Progenitor cell of endocrine pancreas (in vitro differentiated cells): ENCODE results near the gene SCD. TPM values are rescaled to one million over a fixed set of nuclear protein-coding genes. Genes with fewer than 3 reads are reported as not detected.

Experiments
- DNase-seq: peaks from one replicate; pipeline ENCODE4 v3.0.0; 2021; ENCODE audit warnings: low spot score; ENCODE audit not compliant: unreplicated experiment
- H3K27ac Mint-ChIP-seq: 2 replicates; pipeline ENCODE4 v1.8.0; 2021; ENCODE audit warnings: mild to moderate bottlenecking, moderate library complexity, mixed read lengths
- H3K27me3 Mint-ChIP-seq: 2 replicates; pipeline ENCODE4 v1.8.0; 2021; ENCODE audit warnings: mixed read lengths
- H3K36me3 Mint-ChIP-seq: 2 replicates; pipeline ENCODE4 v1.8.0; 2022; ENCODE audit warnings: mixed read lengths; ENCODE audit not compliant: insufficient read depth
- H3K4me1 Mint-ChIP-seq: 2 replicates; pipeline ENCODE4 v1.8.0; 2021; ENCODE audit warnings: low read depth, mixed read lengths
- H3K4me3 Mint-ChIP-seq: 2 replicates; pipeline ENCODE4 v1.8.0; 2021; ENCODE audit warnings: low read depth, mild to moderate bottlenecking, moderate library complexity, mixed read lengths
- H3K9me3 Mint-ChIP-seq: 2 replicates; pipeline ENCODE4 v1.8.0; 2021; ENCODE audit warnings: low read depth, mixed read lengths
- CTCF ChIP-seq: fragments of 200-600 bp; sonication (generic); IDR thresholded peaks from one replicate; pipeline ENCODE4 v1.5.0; 2021; ENCODE audit warnings: antibody characterized with exemption, mild to moderate bottlenecking; ENCODE audit not compliant: unreplicated experiment
- total RNA-seq: library from RNA; stranded (reverse); gene quantifications from 2 replicates; pipeline ENCODE4 v1.2.1, GENCODE V29; 2021

SCD gene
- total RNA-seq, 1 donor from 2014 or later = 281 TPM

DNA sequence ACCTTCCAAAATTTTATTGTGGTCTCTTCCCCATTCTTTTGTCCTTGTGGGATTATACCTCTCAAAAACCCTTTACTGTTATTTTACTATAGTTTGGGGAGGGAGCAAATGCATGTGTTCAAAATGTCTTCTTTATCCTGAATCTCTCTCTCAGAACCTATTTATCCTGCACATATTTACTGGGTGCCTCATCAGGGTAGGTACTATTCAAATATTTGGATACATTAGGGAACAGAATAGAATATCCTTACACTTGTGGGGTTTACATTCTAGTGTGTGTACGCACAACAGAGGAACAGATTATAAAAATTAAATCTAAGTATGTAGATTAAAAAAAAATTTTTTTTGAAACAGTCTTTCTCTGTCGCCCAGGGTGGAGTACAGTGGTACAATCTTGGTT, 48.6 kb downstream of the SCD start:
- H3K36me3 Mint-ChIP-seq = no peaks in the 10 kb centered on the region
- TF ChIP-seq CTCF = no peak
- H3K4me3 Mint-ChIP-seq = no peak overlapping the region

GRCh38 chr10:100396605-100397004, 49.6 kb downstream of the SCD start:
- no peak overlapping the region for H3K27ac Mint-ChIP-seq
- no peak for TF ChIP-seq CTCF
- H3K4me1 Mint-ChIP-seq = peaks cover 5% of the 10 kb centered on the region
- DNase-seq = no peak
- H3K27me3 Mint-ChIP-seq = no peaks in the 10 kb centered on the region
- H3K4me3 Mint-ChIP-seq = no peak overlapping the region
- no peaks in the 10 kb centered on the region for H3K9me3 Mint-ChIP-seq
- no peaks in the 10 kb centered on the region for H3K36me3 Mint-ChIP-seq

More for the DNA sequence above, 48.6 kb downstream of the SCD start:
- Mint-ChIP-seq H3K4me1 (peaks cover 10% of the 10 kb centered on the region), H3K27me3 (no peaks in the 10 kb centered on the region), H3K27ac (no peak overlapping the region), H3K9me3 (no peaks in the 10 kb centered on the region)
- DNase-seq = no peak

DNA sequence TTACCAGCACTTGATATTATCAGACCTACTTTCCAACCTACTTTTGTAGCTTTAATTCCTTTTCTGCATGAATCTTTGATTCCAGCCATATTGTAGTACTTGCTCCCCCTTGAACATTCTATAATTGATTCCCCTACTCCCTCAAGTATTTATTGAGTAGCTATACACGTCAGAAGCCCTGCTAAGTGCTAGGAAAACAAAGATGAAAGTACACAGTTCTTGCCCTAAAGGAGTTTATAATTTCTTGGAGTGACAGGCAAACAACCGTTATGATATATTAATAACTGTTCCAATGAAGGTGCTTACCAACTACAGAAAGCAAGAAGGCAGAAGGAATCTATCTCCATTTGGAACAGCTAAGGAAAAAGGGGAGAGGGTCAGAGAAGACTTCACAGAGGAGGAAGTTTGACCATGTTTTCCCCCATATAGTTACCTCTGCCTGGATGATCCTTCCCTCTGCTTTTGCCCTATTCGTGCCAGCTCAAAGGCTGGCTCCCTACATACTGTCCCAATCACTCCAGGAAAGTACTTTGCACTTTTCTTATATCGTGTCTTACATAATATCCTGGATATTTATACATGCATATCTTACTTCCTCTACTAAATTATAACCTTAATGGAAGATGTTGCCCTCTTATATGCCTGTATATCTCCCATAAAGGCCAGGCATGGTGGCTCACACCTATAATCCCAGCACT, 54.7 kb downstream of the SCD start:
- no peaks in the 10 kb centered on the region for H3K4me1 Mint-ChIP-seq
- no peaks in the 10 kb centered on the region for H3K27me3 Mint-ChIP-seq
- DNase-seq = no peak
- H3K4me3 Mint-ChIP-seq = no peak overlapping the region
- no peaks in the 10 kb centered on the region for H3K9me3 Mint-ChIP-seq
- no peak for TF ChIP-seq CTCF
- no peaks in the 10 kb centered on the region for H3K36me3 Mint-ChIP-seq
- no peak overlapping the region for H3K27ac Mint-ChIP-seq

- Mint-ChIP-seq H3K36me3 (peaks cover 1% of the 10 kb centered on the region), H3K4me1 (no peaks in the 10 kb centered on the region), H3K9me3 (no peaks in the 10 kb centered on the region), H3K27ac (no peak overlapping the region), H3K27me3 (no peaks in the 10 kb centered on the region), H3K4me3 (no peak overlapping the region)
- TF ChIP-seq CTCF = no peak
- DNase-seq = no peak
Observed at GRCh38 chr10:100403734-100404133, 56.7 kb downstream of the SCD start.

- Mint-ChIP-seq H3K4me3 (no peak overlapping the region), H3K27ac (no peak overlapping the region), H3K9me3 (peaks cover 3% of the 10 kb centered on the region), H3K4me1 (no peaks in the 10 kb centered on the region), H3K27me3 (no peaks in the 10 kb centered on the region), H3K36me3 (peaks cover 2% of the 10 kb centered on the region)
- DNase-seq = no peak
- no peak for TF ChIP-seq CTCF
Observed at GRCh38 chr10:100413173-100413572, 66.1 kb downstream of the SCD start.

Other genes with a start within 250 kb of the SCD start
- gene ERLIN1, start 161.2 kb upstream of the SCD start, total RNA-seq = 43.7 and 49.5 TPM in 2 replicates
- 21.7 and 22.6 TPM in 2 replicates for gene CHUK, start 117.6 kb upstream of the SCD start, total RNA-seq
- 23.3 and 23.8 TPM in 2 replicates for gene CWF19L1, start 79.6 kb upstream of the SCD start, total RNA-seq
- 28.7 and 31.6 TPM in 2 replicates for gene BLOC1S2, start 60.6 kb upstream of the SCD start, total RNA-seq
- 0.38 TPM in 1 of 2 replicates, not detected in the other for gene PKD2L1, start 17.0 kb upstream of the SCD start, total RNA-seq
- 2.8 and 3.1 TPM in 2 replicates for gene WNT8B, start 115.8 kb downstream of the SCD start, total RNA-seq
- 24.0 and 25.5 TPM in 2 replicates for gene SEC31B, start 172.6 kb downstream of the SCD start, total RNA-seq
- 159 and 167 TPM in 2 replicates for gene NDUFB8, start 182.6 kb downstream of the SCD start, total RNA-seq
- 67.3 and 74.5 TPM in 2 replicates for gene HIF1AN, start 188.7 kb downstream of the SCD start, total RNA-seq